Esophagus muscularis mucosa (tissue), 3 donors: Measurements from ENCODE around the gene SORCS2.

ENCODE experiments used
- CTCF ChIP-seq, 3 experiments: fragments of 200-600 bp in 2 of 3; fragments of 450-650 bp in 1 of 3; sonication (generic) in 2 of 3; IDR thresholded peaks; one replicate each; pipeline ENCODE4 v1.5.1; 2017 to 2019; ENCODE audit warnings: antibody characterized with exemption in 3 of 3, mild to moderate bottlenecking in 2 of 3, moderate library complexity in 1 of 3
- POLR2AphosphoS5 ChIP-seq, 2 donors: sonication (generic); formaldehyde crosslinking; IDR thresholded peaks; one replicate each; pipeline ENCODE4 v1.6.1; 2017; ENCODE audit warnings: antibody characterized with exemption in 2 of 2

GRCh38 chr4:7324651-7325121 lies 132.3 kb downstream of the SORCS2 start:
- TF ChIP-seq CTCF (IDR thresholded peaks at IDR 0.05) (no peak), POLR2AphosphoS5 (IDR thresholded peaks at IDR 0.05) (no peak)
